ENCODE results near the gene POLE. TPM values are rescaled to one million over a fixed set of nuclear protein-coding genes. Genes with fewer than 3 reads are reported as not detected.

POLE gene
- total and polyA plus RNA-seq, 10 of the 15 experiments (the other 5 are each of a cell fraction or from before 2014, with no cell fraction given): 2.3 to 103 (median 37.1) TPM

DNA sequence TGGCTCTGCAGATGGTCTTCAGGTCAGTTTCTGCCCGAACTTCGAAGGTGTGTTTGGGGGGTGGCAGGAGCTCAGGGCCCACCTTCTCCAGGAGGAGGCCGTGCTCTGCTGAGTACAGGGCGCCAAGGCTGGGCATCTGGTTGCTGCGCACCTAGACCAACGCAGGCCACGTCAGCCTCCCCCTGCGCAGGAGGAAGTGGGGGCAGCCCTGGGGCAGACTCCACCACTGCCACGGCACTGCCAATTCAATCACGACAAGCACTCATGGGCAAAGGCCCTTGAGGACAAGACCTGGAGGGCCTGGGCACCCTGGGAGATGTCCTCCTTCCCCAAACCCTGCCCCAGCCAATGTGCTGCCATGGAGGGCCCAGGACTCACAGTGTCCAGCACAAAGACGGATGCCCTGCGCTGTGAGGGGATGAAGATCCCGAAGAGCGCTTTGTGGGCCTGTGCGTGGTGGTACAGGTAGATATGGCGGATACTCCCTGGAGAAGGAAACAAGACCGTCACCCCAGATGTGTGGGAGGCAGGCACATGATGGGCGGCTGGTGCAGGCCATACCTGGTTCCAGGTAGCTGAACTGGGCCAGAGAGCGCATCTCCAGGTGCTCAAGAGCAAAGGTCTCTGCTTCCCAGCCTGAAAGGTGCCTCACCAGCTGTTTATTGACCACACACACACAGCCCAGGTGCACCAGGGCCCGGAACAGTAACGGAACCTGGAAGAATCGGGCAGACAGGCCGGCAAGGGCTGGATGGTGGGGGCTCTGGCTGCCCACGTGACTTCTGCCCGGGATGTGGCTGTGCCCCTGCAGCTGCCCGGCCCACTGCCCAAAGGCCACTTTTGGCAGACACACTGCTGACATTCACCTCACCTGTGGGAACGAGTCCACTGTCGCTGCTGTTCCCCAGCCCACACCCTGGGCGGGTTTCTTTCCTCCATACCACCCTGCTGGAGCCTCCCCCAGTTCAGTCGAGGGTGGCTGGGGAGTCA is 44.0 kb downstream of the POLE start:
- RAD21 ChIA-PET (ENCODE audit: unreplicated experiment): no interaction called here
- no peak overlapping the region for H3K9ac ChIP-seq (ENCODE audit: control insufficient read depth, insufficient read depth, low read length)
- POLR2A ChIA-PET: no interaction called here
- SMC1A ChIA-PET (ENCODE audit: uncharacterized antibody, unreplicated experiment): no interaction called here
- no TSS peak for BruUV-seq (replicated peaks)
- TF ChIP-seq BHLHE40 (IDR thresholded peaks at IDR 0.05; ENCODE audit: borderline replicate concordance in 1 of 2, low read depth in 2 of 2, low read length in 1 of 2) (no peak), POLR2A (IDR thresholded peaks at IDR 0.05; ENCODE audit: low read depth, low read length) (peak; percentile 47; the same call in 1 of the 2 replicates)
- no peaks in the 10 kb centered on the region for H3K9me3 ChIP-seq (replicated peaks; ENCODE audit: control insufficient read depth, insufficient read depth, low read length)
- no peak overlapping the region for H2AFZ ChIP-seq (ENCODE audit: control insufficient read depth, low read depth, low read length)
- CTCF ChIA-PET: no interaction called here
- DNase-seq (ENCODE audit: low read depth, low spot score) (no peak), FAIRE-seq (no peak), ATAC-seq (no peak)
- H3K79me2 ChIP-seq (ENCODE audit: control insufficient read depth, insufficient read depth, low read length): no peaks in the 10 kb centered on the region
- peaks cover 7 to 37% of the 10 kb centered on the region in 2 experiments for H3K36me3 ChIP-seq (ENCODE audit: control insufficient read depth in 2 of 2, insufficient read depth in 2 of 2, low read length in 1 of 2)
- H3K4me1 ChIP-seq (ENCODE audit: control insufficient read depth, insufficient read depth, low read length): no peaks in the 10 kb centered on the region
- 93% methylated on average over 30 of the region's 30 CpGs for WGBS (ENCODE audit: insufficient coverage, insufficient replicate concordance, low lambda C conversion rate, missing lambda C conversion rate)
- intact Hi-C loops (cut with micrococcal nuclease; ENCODE audit: unreplicated experiment): no loop called here
- no peak overlapping the region for H3K4me2 ChIP-seq (ENCODE audit: control insufficient read depth, insufficient read depth)
- no peak overlapping the region for H3K27ac ChIP-seq (ENCODE audit: control insufficient read depth, insufficient read depth)
- in situ Hi-C loops (cut with MboI): no loop called here
- H3K27me3 ChIP-seq (replicated peaks in 1 of 2; ENCODE audit: control insufficient read depth in 2 of 2, insufficient read depth in 2 of 2, low read length in 1 of 2): no peaks in the 10 kb centered on the region
- no peaks in the 10 kb centered on the region for H4K20me1 ChIP-seq (ENCODE audit: control insufficient read depth, insufficient read depth)
- no peak overlapping the region for H3K4me3 ChIP-seq

DNA sequence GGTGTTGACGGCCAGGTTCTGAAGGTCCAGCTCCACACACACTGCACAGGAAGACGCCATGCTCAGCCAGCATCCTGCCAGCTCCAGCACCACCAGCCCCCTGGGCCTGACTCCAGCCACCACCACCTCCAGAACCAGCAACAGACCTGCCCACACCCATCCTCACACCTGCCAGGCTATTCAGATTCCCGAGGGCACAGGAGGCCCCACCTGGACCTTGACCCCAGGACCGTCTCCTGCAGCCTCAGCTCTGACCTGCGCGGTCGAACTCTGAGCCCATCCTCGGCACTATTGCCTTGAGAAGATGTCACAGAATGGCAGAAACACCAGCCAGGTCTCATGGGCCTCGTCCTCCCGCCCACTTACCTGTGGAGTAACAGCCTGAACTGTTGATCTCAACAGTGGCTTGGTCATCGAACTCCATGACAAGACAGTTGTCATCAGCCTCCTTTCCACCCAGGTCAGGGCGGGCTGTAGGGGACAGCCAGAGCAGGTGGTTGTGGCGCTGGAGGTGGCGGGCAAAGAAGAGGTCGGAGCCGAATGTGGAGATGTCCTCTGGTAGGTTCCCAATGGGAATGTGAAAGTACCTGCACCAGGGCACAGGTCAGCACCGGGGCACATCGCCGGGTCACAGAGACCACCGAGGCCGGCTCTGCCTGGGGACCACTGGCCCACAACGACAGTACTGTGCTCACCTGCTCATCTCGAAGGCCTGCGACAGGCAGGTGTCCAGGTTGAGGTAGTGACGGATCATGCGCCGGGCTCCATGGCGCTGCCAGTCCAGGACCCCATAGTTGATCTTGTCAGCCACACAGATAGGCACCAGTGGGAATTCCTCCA is 45.1 kb downstream of the POLE start:
- ChIA-PET CTCF (no interaction called here), POLR2A (no interaction called here), SMC1A (ENCODE audit: uncharacterized antibody, unreplicated experiment) (no interaction called here), RAD21 (ENCODE audit: unreplicated experiment) (no interaction called here)
- ATAC-seq (no peak), DNase-seq (ENCODE audit: low read depth, low spot score) (no peak), FAIRE-seq (no peak)
- 97% methylated on average over 28 of the region's 28 CpGs for WGBS (ENCODE audit: insufficient coverage, insufficient replicate concordance, low lambda C conversion rate, missing lambda C conversion rate)
- in situ Hi-C loops (cut with MboI): no loop called here
- H3K36me3 ChIP-seq (ENCODE audit: control insufficient read depth in 2 of 2, insufficient read depth in 2 of 2, low read length in 1 of 2): peaks cover 15 to 40% of the 10 kb centered on the region in 2 experiments
- H3K9ac ChIP-seq (ENCODE audit: control insufficient read depth, insufficient read depth, low read length): no peak overlapping the region
- no peak overlapping the region for H3K4me2 ChIP-seq (ENCODE audit: control insufficient read depth, insufficient read depth)
- no peaks in the 10 kb centered on the region for H4K20me1 ChIP-seq (ENCODE audit: control insufficient read depth, insufficient read depth)
- no peaks in the 10 kb centered on the region for H3K9me3 ChIP-seq (replicated peaks; ENCODE audit: control insufficient read depth, insufficient read depth, low read length)
- no peak overlapping the region for H3K27ac ChIP-seq (ENCODE audit: control insufficient read depth, insufficient read depth)
- no peaks in the 10 kb centered on the region for H3K79me2 ChIP-seq (ENCODE audit: control insufficient read depth, insufficient read depth, low read length)
- H2AFZ ChIP-seq (ENCODE audit: control insufficient read depth, low read depth, low read length): no peak overlapping the region
- no peak overlapping the region for H3K4me3 ChIP-seq
- no peaks in the 10 kb centered on the region for H3K4me1 ChIP-seq (ENCODE audit: control insufficient read depth, insufficient read depth, low read length)
- no peak for TF ChIP-seq TCF12 (IDR thresholded peaks at IDR 0.05; ENCODE audit: low read depth, low read length)
- TF ChIP-seq ETV6 (conservative IDR thresholded peaks at IDR 0.05 in 1 of 2, IDR thresholded peaks at IDR 0.05 in 1 of 2; ENCODE audit: borderline replicate concordance in 1 of 2, low read depth in 1 of 2): no peak
- no peak for TF ChIP-seq ZZZ3 (IDR thresholded peaks at IDR 0.05; ENCODE audit: control insufficient read depth, insufficient read length, low read depth)
- intact Hi-C loops (cut with micrococcal nuclease; ENCODE audit: unreplicated experiment): no loop called here
- BruUV-seq (replicated peaks): no TSS peak
- no peaks in the 10 kb centered on the region for H3K27me3 ChIP-seq (replicated peaks in 1 of 2; ENCODE audit: control insufficient read depth in 2 of 2, insufficient read depth in 2 of 2, low read length in 1 of 2)

Measured in GM12878 (cell line).